ENCODE results near the gene PIM3. TPM values are rescaled to one million over a fixed set of nuclear protein-coding genes. Genes with fewer than 3 reads are reported as not detected.
A peak's percentile ranks its signal among the peaks of the same experiment; 100 is the strongest.

The PIM3 gene
- total RNA-seq, 1 experiment from 2014 or later, result 67.0 TPM

DNA sequence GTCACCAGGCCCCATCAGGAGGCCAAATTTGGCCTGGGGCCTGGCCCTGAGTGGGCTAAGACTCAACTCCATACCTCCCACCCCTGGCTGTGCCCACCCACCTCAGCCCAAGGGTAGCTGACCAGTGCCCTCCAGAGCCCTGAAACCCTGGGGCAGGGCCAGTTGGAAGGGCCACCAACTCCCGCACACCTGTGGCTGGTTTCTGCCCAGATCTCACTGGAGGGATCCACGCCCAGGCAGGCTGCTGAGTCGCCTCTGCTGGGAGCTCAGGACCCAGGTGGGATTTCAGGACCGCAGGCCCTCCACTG is 8.9 kb upstream of the PIM3 start:
- intact Hi-C loops (cut with micrococcal nuclease; ENCODE audit: unreplicated experiment), result loop anchor here (1.0 kb wide), 2 partner anchors 9 to 15 kb away; partner anchors contain the start of gene PIM3
- POLR2A ChIA-PET (ENCODE audit: unreplicated experiment), result interaction anchor here (0.6 to 1.6 kb wide), 5 partner anchors 9 to 1669 kb away, joined by 3 to 20 read pairs (median 8); partner anchors contain the start of gene PIM3
- peak overlapping the region; percentile 57 for H3K27ac ChIP-seq
- no peaks in the 10 kb centered on the region for H3K9me2 ChIP-seq (ENCODE audit: insufficient read depth)
- H3K79me2 ChIP-seq (ENCODE audit: low read depth), result no peaks in the 10 kb centered on the region
- CTCF ChIA-PET, result interaction anchor here (0.7 to 1.0 kb wide), 3 partner anchors 10 to 19 kb away, joined by 3 to 4 read pairs (median 3); no protein-coding TSS in a partner anchor
- H3K4me2 ChIP-seq, result peak overlapping the region; percentile 50
- H3K9me3 ChIP-seq (ENCODE audit: insufficient read depth, low read depth), result no peaks in the 10 kb centered on the region
- DNase-seq, result no peak
- TF ChIP-seq EZH2 (IDR thresholded peaks at IDR 0.05; ENCODE audit: low read depth) (no peak), CTCF (conservative IDR thresholded peaks at IDR 0.05) (no peak)
- peaks cover 19% of the 10 kb centered on the region for H3F3A ChIP-seq (ENCODE audit: insufficient read depth, low read depth)
- peaks cover 43% of the 10 kb centered on the region for H3K4me1 ChIP-seq (replicated peaks; ENCODE audit: insufficient read depth)
- H2AFZ ChIP-seq, result no peak overlapping the region
- no peaks in the 10 kb centered on the region for H3K36me3 ChIP-seq (ENCODE audit: low read depth)
- no peaks in the 10 kb centered on the region for H3K27me3 ChIP-seq (ENCODE audit: insufficient read depth, low read depth)
- H4K20me1 ChIP-seq (ENCODE audit: insufficient read depth), result no peaks in the 10 kb centered on the region
- BruUV-seq (replicated peaks), result no TSS peak
- no peak overlapping the region for H3K4me3 ChIP-seq

GRCh38 chr22:49951986-49952896 is 8.3 kb upstream of the PIM3 start:
- no peaks in the 10 kb centered on the region for H3K36me3 ChIP-seq (ENCODE audit: low read depth)
- peak overlapping the region; percentile 57 for H3K27ac ChIP-seq
- H3K4me2 ChIP-seq, result peak overlapping the region; percentile 50
- no peaks in the 10 kb centered on the region for H3K9me3 ChIP-seq (ENCODE audit: insufficient read depth, low read depth)
- H3K4me1 ChIP-seq (replicated peaks; ENCODE audit: insufficient read depth), result peaks cover 43% of the 10 kb centered on the region
- H3K79me2 ChIP-seq (ENCODE audit: low read depth), result no peaks in the 10 kb centered on the region
- H3K27me3 ChIP-seq (ENCODE audit: insufficient read depth, low read depth), result no peaks in the 10 kb centered on the region
- TF ChIP-seq EZH2 (IDR thresholded peaks at IDR 0.05; ENCODE audit: low read depth), result no peak
- no peak for TF ChIP-seq CTCF (conservative IDR thresholded peaks at IDR 0.05)
- intact Hi-C loops (cut with micrococcal nuclease; ENCODE audit: unreplicated experiment), result loop anchor here (1.0 kb wide), 2 partner anchors 8 to 16 kb away; partner anchors contain the start of gene PIM3
- H3K4me3 ChIP-seq, result no peak overlapping the region
- peak; percentile 66 to 68 for DNase-seq
- no peak overlapping the region for H2AFZ ChIP-seq
- BruUV-seq (replicated peaks), result TSS peak; percentile 74
- ChIA-PET POLR2A (ENCODE audit: unreplicated experiment) (interaction anchor here (0.5 to 1.0 kb wide), 4 partner anchors 8 to 16 kb away, joined by 3 to 6 read pairs (median 4); partner anchors contain the start of gene PIM3), CTCF (interaction anchor here (0.9 to 1.0 kb wide), 2 partner anchors 16 to 18 kb away, joined by 3 to 4 read pairs; no protein-coding TSS in a partner anchor)
- no peaks in the 10 kb centered on the region for H3K9me2 ChIP-seq (ENCODE audit: insufficient read depth)
- no peaks in the 10 kb centered on the region for H4K20me1 ChIP-seq (ENCODE audit: insufficient read depth)
- H3F3A ChIP-seq (ENCODE audit: insufficient read depth, low read depth), result peaks cover 19% of the 10 kb centered on the region

DNA sequence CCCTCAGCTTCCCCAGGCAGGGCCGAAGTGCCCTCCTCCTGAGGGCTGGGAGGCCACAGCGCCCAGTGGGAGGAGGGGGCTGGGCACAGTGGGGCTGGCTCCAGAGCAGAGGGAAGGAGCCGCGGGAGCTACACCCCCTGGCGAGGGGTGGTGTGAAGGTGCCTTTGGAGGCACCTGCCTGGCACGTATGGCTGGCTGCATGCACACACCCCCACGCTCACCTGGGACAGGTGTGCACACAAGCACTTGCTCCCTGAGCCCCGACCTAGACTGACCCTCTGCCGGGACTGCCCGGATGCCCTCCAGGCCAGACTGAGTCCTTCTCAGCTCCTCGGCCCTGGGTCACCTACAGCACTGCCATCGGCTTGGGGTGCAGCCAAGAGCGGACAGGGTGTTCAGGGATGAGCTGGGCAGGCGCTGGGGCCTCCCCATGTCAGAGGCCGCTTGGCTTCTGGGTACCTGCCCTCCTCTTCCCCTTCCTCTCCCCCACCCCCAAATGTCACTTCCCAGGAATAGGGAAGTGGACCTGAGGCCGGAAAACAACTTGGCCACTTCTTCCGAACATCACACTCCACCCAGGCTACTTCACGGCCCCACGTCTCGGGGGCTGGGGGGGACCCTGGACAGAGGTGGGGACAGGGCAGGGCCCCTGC is 7.4 kb upstream of the PIM3 start:
- H3K9me3 ChIP-seq (ENCODE audit: insufficient read depth, low read depth), result no peaks in the 10 kb centered on the region
- no peak overlapping the region for H3K4me3 ChIP-seq
- no peaks in the 10 kb centered on the region for H3K9me2 ChIP-seq (ENCODE audit: insufficient read depth)
- DNase-seq, result peak in 1 of 2 experiments; percentile 68
- no peaks in the 10 kb centered on the region for H3K27me3 ChIP-seq (ENCODE audit: insufficient read depth, low read depth)
- no peaks in the 10 kb centered on the region for H4K20me1 ChIP-seq (ENCODE audit: insufficient read depth)
- no peak overlapping the region for H3K27ac ChIP-seq
- H3K36me3 ChIP-seq (ENCODE audit: low read depth), result no peaks in the 10 kb centered on the region
- no peak overlapping the region for H2AFZ ChIP-seq
- H3K4me2 ChIP-seq, result no peak overlapping the region
- no TSS peak for BruUV-seq (replicated peaks)
- intact Hi-C loops (cut with micrococcal nuclease; ENCODE audit: unreplicated experiment), result no loop called here
- no peaks in the 10 kb centered on the region for H3K79me2 ChIP-seq (ENCODE audit: low read depth)
- peaks cover 43% of the 10 kb centered on the region for H3K4me1 ChIP-seq (replicated peaks; ENCODE audit: insufficient read depth)
- CTCF ChIA-PET, result interaction anchor here (0.5 to 1.1 kb wide), 3 partner anchors 14 to 191 kb away, joined by 3 to 5 read pairs (median 4); no protein-coding TSS in a partner anchor
- POLR2A ChIA-PET (ENCODE audit: unreplicated experiment), result no interaction called here
- peaks cover 22% of the 10 kb centered on the region for H3F3A ChIP-seq (ENCODE audit: insufficient read depth, low read depth)
- TF ChIP-seq CTCF (conservative IDR thresholded peaks at IDR 0.05) (no peak), EZH2 (IDR thresholded peaks at IDR 0.05; ENCODE audit: low read depth) (no peak)

All from PC-9 (cell line).